HG02884 (cell line): ENCODE data around the gene CTNND1.
A peak's percentile ranks its signal among the peaks of the same experiment; 100 is the strongest.
"Not testable (repeated sequence)": the region's sequence is repeated elsewhere in the genome, so short reads cannot be mapped to it uniquely, and the experiment has no call there.

Experiments used
- ATAC-seq: cut with Tn5 transposase; IDR thresholded peaks from one replicate; pipeline ENCODE4 v1.9.1; 2021; ENCODE audit warnings: mild to moderate bottlenecking, moderate library complexity; ENCODE audit not compliant: unreplicated experiment

The CTNND1 gene, protein sequence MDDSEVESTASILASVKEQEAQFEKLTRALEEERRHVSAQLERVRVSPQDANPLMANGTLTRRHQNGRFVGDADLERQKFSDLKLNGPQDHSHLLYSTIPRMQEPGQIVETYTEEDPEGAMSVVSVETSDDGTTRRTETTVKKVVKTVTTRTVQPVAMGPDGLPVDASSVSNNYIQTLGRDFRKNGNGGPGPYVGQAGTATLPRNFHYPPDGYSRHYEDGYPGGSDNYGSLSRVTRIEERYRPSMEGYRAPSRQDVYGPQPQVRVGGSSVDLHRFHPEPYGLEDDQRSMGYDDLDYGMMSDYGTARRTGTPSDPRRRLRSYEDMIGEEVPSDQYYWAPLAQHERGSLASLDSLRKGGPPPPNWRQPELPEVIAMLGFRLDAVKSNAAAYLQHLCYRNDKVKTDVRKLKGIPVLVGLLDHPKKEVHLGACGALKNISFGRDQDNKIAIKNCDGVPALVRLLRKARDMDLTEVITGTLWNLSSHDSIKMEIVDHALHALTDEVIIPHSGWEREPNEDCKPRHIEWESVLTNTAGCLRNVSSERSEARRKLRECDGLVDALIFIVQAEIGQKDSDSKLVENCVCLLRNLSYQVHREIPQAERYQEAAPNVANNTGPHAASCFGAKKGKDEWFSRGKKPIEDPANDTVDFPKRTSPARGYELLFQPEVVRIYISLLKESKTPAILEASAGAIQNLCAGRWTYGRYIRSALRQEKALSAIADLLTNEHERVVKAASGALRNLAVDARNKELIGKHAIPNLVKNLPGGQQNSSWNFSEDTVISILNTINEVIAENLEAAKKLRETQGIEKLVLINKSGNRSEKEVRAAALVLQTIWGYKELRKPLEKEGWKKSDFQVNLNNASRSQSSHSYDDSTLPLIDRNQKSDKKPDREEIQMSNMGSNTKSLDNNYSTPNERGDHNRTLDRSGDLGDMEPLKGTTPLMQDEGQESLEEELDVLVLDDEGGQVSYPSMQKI

DNA sequence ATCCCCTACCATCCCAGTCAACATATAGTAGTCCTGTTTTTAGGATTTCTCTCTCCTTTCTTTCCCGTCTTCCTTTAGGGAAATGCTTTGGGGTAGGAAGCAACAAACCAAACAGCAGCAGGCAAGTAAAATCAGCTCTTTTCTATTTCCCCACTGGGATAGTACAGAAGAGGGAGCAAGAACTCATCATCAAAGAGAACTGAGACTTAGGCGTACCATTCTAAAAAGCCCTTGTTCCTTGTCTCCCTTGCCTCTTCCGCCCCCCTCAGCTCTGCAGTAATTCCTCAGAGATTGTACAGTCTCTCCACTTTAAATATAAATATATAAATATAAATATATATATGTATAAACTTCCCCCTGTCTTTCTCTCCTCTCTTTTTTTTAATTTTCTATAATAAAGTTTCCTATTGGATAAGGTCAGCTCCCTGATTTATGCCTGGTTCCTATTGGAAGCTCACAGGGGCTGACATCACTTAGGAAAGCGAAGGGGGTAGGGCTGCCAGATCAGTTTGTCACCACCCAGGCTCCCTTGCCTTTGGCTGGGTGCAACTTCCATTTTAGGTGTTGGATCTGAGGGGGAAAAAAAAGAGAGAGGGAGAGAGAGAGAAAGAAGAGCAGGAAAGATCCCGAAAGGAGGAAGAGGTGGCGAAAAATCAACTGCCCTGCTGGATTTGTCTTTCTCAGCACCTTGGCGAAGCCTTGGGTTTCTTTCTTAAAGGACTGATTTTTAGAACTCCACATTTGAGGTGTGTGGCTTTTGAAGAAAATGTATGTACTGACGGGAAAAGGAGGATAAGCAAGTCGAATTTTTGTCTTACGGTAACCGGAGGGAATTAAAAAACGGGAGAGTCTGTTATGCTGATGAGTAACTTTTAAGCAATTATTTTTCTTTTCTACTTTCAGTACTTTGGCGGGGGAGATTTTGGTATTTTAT lies at the start of gene CTNND1:
TSS of gene CTNND1 (plus strand) at position 502 of the 934 bp plus-strand sequence. CDS start 29,677 bp downstream, outside the sequence.
- peak; percentile 93 for ATAC-seq

DNA sequence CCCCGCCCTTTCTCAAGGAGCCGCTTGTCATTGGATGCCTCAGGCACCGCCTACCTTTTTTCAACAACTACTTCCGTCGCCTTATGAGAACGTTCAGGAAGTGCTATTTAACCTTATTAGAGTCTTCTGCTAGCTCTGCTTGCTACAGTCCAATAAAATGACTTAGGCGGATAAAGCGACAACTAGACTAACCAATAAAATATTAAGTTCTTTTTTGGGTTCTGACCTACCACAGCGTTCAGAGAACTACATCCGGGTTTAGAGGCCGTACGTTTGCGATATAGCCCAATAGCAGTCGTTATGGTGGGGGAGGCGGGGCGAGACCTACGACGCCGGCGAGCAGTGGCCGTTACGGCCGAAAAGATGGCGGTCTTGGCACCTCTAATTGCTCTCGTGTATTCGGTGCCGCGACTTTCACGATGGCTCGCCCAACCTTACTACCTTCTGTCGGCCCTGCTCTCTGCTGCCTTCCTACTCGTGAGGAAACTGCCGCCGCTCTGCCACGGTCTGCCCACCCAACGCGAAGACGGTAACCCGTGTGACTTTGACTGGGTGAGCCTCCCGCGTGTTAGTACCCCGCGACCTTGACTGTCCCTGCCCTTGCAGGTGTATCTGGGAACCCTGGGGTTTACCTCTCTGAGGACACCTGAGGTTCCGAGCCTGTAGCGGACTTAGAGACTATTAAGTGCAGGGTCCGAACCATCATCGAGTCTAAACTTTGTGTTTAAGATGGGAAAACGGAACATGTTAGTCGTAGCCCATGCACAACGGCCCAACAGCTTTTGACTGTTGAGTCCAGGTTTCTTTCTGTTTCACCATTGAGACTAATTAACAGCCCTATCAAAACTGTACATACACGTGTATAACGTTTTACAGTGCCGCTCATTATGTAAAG lies 49.1 kb upstream of the CTNND1 start, which contains the start of gene TMX2:
TSS of gene TMX2 (plus strand) at position 338 of the 895 bp plus-strand sequence. CDS start at position 364, 26 bp downstream.
- ATAC-seq, result peak; percentile 91

DNA sequence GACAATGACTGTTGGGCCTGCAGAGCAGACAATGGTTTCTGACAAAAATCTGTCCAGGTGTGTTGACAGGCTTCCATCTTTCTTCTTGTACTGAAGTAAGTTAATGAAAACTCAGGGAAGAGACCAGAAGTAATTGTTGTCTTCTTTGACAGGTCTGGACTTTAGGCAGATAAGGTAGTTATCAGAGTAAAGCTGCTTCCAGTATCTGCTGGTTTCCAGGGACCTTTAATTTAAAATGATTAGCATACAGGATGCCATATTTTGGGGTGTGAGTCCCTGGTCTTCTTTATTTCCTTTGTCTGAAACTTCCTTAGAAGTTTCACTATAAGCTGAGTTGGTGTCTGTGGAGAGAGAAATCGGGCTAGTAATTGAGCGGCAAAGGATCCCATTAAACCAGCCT lies 47.8 kb upstream of the CTNND1 start:
- no peak for ATAC-seq

DNA sequence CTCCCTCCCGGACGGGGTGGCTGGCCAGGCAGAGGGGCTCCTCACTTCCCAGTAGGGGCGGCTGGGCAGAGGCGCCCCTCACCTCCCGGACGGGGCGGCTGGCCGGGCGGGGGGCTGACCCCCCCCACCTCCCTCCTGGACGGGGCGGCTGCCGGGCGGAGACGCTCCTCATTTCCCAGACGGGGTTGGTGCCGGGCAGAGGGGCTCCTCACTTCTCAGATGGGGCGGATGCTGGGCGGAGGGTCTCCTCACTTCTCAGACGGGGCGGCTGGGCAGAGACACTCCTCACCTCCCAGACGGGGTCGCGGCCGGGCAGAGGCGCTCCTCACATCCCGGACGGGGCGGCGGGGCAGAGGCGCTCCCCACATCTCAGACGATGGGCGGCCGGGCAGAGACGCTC lies 44.9 kb upstream of the CTNND1 start:
- ATAC-seq, result not testable (repeated sequence)

DNA sequence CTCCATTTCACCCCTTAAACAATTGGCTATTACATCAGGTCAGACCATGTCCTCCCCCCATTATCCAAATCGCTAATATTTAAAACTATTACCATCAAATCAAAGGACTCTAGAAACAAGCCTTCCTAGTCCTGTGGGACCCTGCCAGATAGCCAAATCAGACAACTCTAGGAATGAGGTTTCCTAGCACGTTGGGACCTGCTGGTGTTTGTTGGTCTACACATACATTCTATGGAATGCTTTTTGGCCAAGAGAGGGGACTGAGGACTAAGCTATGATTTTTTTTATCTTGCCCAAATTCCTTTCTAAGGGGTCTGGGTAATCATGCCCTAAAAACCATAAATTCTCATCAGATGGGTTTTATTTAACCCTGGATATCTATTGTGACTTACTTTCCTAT lies 34.4 kb upstream of the CTNND1 start:
- no peak for ATAC-seq

DNA sequence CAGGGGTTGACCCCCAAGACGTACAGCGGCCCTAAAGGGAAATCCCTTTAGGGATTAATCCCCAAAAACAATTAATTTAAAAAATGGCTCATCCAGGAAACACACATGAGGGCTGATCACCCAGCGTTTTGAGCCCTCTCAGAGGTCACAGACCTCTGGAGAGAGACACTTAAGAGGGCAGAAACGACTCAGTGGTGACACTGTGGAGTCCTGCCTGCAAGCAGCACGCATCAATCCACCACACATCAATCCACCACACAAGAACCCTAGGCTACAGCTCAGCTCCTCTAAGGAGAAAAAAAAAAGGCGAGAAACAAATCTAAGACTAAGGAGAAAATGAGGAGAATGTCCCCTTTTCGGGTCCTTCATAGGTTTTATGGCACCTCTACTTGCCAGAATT lies 32.8 kb upstream of the CTNND1 start:
- no peak for ATAC-seq

DNA sequence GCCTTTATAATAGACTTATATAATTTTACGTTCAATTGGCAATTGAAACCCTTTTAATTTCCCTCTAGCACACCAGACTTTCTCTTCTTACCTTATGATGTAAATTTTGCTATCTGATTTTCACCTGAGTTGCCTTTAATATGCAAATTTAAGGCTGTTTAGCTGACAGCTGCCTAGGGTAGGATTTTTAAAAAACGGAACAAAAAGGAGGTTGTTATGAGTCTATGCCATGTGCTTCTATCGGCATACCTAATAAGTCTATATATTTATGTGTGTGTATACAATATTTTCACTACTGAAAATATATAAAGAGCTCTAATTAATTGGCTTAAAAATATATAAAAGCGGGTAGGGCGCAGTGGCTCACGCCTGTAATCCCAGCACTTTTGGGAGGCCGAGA lies 32.1 kb upstream of the CTNND1 start:
- no peak for ATAC-seq

DNA sequence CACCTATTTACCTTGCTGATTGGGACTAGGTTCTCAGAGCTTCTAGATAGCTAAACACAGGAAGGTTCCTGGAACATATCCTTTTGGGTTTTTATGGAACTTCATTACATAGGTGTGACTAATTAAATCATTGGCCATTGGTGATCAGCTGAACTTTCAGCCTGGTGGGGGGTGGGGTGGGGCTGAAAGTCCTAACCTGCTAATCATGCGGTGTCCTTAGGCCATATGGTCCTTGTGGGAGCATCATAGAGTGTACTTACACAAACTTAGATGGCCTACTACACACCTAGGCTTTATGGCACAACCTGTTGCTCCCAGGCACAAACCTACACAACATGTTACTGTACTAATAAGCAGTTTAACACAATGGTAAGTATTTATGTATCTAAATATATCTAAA lies 28.9 kb upstream of the CTNND1 start:
- ATAC-seq, result no peak

DNA sequence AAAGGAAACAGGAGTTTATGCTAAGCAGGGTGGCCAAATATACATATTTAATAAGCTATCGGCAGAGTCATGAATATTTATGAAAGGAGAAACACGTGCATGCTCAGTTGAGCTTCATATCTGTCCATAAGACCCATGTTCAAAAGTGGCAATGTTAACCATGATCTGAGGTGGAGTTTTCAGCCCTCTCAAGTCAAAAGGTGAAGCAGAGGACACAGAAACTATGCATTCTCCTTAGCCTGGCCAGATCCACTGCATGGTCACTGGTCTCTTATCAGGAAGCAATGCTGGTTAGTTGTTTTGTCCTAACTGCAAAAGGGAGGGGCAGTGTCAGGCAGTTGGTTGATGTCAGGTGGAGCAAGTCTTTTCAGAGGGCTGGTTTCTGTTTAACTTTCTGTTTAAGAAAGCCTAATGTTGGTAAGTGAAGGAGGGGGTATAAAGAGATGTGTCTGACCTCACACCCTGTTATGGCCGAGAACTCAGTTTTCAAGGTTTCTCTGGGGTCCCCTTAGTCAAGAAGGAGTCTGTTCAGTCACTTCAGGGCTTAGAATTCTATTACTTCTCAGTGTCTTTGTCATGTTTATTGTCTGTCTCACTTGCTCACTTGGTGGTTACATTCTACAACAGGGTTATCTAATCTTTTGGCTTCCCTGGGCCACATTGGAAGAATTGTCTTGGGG lies 25.8 kb upstream of the CTNND1 start:
- no peak for ATAC-seq

DNA sequence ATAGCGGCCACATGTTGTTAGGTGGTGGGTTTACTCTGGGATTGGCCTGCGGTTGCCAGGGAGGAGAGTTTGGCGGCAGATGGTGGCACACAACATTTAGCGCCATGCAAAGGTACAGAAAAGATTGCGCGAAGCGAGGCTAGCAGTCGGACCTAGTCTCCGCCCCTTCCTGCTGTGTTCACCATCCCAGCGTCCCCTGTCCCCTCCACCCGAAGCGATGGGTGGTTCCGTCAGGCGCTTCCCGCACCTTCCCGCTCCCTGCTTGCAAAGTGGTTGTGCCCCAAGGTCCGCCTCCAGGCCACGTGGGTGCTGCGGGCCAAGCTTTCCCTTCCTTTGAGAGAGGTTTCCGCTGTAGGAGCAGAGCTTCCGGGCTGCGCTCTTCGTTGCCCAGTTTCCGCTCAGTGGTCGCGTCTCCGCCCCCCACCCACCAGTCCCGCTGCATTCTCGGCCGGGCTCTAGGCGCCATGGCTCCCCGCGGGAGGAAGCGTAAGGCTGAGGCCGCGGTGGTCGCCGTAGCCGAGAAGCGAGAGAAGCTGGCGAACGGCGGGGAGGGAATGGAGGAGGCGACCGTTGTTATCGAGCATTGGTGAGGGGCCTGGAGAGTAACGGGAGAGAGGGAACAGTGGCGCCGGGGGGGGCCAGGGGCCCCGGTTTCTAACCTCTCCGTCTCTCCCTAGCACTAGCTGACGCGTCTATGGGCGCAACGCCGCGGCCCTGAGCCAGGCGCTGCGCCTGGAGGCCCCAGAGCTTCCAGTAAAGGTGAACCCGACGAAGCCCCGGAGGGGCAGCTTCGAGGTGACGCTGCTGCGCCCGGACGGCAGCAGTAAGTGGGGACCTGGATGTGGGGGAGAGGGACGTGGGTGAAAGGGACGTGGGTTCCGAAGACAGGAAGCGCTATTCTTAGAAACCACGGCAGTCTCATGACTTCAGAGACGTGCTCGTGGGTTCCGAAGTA lies 20.2 kb upstream of the CTNND1 start, which contains the start of gene SELENOH:
TSS of gene SELENOH (plus strand) at position 360 of the 955 bp plus-strand sequence. CDS start at position 465, 105 bp downstream.
- peak; percentile 85 for ATAC-seq

DNA sequence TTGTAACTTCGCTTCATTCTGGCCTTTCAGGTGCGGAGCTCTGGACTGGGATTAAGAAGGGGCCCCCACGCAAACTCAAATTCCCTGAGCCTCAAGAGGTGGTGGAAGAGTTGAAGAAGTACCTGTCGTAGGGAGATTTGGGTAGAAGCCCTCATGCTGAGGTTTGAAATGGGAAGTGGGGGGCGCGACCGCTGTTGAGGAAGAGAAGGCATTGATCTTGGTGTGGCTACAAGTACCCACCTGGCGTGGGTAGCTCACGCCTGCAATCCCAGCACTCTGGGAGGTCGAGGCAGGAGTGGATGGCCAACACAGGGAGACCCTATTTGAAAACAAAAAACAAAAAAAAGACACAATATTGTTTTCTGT lies 19.5 kb upstream of the CTNND1 start:
- no peak for ATAC-seq

DNA sequence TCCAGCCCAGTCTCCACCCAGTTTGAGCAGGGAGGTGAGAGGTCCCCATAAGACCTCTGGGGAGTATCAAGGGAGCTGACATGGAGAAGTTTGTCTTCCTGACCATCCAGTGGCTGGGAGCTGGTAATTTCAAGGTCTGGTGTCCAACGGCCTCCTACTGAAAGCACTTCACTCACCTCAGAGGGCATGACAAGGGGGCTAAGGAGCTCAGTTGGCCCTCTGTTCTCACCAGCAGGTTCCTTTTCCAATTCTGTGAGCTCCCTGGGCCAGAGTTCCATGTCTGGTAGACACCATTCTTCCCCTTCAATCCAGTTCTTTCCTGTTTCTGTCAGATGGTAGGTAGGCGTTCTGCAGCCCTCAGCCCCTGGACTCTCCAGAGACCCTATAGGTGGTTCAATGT lies 17.2 kb upstream of the CTNND1 start:
- no peak for ATAC-seq

DNA sequence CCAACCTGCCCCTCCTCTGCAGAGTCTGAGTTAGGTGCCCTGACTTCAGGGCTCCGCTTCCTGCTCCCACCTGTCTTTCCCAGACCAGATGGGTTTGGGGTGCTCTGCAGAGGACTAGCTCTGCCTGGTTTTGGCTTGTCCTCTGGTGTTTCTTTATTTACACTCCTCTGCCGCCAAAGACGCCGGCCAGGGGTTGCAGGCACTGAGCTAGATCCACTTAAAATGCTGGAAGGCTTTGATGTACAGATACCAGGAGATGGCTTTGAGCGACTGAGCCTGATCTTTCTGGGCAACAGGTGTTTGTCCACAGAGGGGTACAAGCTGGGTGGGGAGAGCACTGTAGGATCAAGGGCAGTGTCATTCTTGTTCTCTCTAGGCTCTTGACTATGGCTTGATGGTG lies 16.4 kb upstream of the CTNND1 start:
- no peak for ATAC-seq

DNA sequence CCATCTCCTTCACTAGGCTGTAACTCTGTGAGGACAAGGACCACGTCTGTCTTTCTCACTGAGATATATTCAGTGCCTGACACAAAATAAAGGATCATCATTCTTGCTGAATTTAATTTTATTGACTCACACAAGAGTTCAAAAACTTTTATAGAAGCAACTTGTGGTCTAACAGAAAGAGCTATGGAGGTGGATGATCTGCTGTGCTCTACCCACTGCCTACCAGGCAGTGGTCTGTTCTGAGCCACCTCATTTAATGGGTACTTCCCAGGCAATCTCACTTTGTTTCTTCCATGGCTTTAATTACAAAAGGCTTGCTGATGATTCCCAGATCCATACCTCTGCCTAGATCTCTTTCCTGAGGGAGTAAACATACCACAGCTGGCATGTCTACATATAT lies 14.7 kb upstream of the CTNND1 start:
- no peak for ATAC-seq

DNA sequence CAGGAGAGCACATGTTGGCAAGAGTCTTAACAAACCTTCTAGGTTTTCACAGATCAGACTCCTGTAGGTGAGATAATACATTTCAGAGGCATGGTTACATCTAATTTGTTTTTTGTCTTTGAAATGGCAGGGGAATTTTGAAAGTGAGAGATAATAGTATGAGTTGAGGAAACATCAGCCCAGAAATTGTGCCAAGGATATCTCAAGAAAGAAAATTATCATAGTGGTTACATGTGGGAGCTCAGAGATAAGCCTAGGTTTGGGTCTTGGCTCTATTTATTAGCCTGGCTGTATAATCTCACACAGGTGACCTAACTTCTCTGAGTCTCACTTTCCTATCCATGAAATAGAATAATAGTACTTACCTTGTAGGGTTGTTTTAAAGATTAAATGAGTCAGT lies 10.4 kb upstream of the CTNND1 start:
- no peak for ATAC-seq

DNA sequence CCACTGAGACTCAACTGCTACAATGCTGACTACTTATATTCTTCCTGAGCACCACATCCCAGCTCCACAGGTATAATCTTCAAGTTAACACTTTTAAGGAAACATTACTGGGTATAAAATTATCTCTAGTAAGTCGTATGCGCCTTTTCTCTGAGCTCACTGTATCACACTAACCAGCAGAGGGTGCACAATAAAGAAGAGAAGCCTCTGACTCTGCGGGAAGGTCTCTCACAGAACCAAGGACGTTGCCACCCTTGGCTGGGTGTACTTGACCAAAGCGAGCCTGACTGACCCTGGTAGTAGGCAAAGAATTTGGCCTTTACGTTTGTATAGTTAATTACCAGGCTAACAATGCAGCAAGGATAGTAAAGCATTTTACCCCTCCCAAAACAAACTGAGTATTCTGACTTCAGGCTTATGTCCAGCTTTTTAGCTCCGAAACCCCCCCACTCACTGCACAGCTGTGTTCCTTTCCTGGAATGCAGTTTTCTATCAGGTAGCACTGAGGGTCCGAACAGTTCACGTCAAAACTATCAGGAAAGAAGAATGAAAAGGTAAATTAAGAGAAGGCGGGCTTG lies 9.8 kb upstream of the CTNND1 start, which contains the start of gene BTBD18:
TSS of gene BTBD18 (minus strand) at position 144 of the 578 bp plus-strand sequence. CDS start 631 bp downstream, outside the sequence.
- no peak for ATAC-seq

DNA sequence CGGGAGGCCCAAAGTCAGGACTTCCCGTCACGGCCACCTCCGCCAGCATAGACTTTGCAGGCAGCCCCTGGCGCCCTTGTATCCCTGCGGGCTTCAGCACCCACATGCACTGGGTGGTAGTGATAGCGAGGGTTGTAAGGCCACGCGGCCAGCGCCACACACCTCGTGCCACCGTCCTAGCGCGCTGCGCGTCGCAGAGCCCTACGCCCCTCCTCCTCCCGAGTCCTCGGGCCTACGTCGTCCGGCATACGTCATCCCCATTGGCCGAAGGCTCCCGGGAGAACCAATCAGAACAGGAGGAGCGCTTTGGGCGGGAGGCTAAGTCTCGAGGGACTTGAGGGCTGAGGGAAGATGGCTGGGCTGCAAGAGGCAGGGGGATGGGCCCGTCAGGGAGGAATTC lies 8.6 kb upstream of the CTNND1 start:
- ATAC-seq, result no peak
